B cell (primary cell): ENCODE results near the gene NKX1-2. TPM values are rescaled to one million over a fixed set of nuclear protein-coding genes. Genes with fewer than 3 reads are reported as not detected.
"Not testable (repeated sequence)": the region's sequence is repeated elsewhere in the genome, so short reads cannot be mapped to it uniquely, and the experiment has no call there.

ENCODE experiments used
- ATAC-seq: fragments of 200-7000 bp; cut with Tn5 transposase; one replicate; pipeline ENCODE4 v1.10.0; 2021; ENCODE audit warnings: low read depth, mild to moderate bottlenecking, moderate number of reproducible peaks, moderate library complexity
- CTCF ChIA-PET: fragments of 350-600 bp; sonication (Branson Sonifier 250); formaldehyde crosslinking; loops from one replicate; lab custom pipeline; 2021; ENCODE audit warnings: antibody characterized with exemption, inconsistent platforms; lab: Charles Lee
- POLR2A ChIA-PET: fragments of 350-600 bp; sonication (Branson Sonifier 250); formaldehyde crosslinking; loops from one replicate; lab custom pipeline; 2021; ENCODE audit warnings: antibody characterized with exemption; lab: Charles Lee
- DNase-seq: peaks from one replicate; pipeline ENCODE4 v3.0.0; 2013
- H2AFZ ChIP-seq: 2 replicates; pipeline ENCODE4 v1.6.1; 2012; ENCODE audit warnings: mild to moderate bottlenecking, low read depth, low read length; ENCODE audit not compliant: insufficient read depth, poor library complexity, severe bottlenecking
- H3K27ac ChIP-seq, 2 donors: 1 replicate in 1 of 2; 2 replicates in 1 of 2; pipeline ENCODE4 v1.5.1; 2012 to 2013; ENCODE audit warnings: low read length in 2 of 2, mild to moderate bottlenecking in 2 of 2, moderate library complexity in 1 of 2
- H3K27me3 ChIP-seq, 4 experiments: fragments of 200-600 bp in 1 of 4; sonication (generic) in 1 of 4; replicated peaks in 1 of 4; 1 replicate in 2 of 4; 2 replicates in 2 of 4; pipeline versions ENCODE4 v1.6.1 to v1.7.0; 2013 to 2016; ENCODE audit warnings: low read length in 3 of 4, mild to moderate bottlenecking in 2 of 4, mixed read lengths in 1 of 4, moderate library complexity in 1 of 4; ENCODE audit not compliant: insufficient read depth in 4 of 4, control insufficient read depth in 3 of 4; ENCODE audit errors: control extremely low read depth in 1 of 4
- H3K36me3 ChIP-seq, 2 experiments: replicated peaks in 1 of 2; 1 replicate in 1 of 2; 2 replicates in 1 of 2; pipeline versions ENCODE4 v1.6.1 to v1.7.1; 2013; ENCODE audit warnings: low read length in 1 of 2; ENCODE audit not compliant: insufficient read depth in 2 of 2, control insufficient read depth in 1 of 2; ENCODE audit errors: control extremely low read depth in 1 of 2, extremely low read depth in 1 of 2
- H3K4me1 ChIP-seq, 2 donors: fragments of 200-600 bp in 1 of 2; sonication (generic) in 1 of 2; 1 replicate in 1 of 2; 2 replicates in 1 of 2; pipeline versions ENCODE4 v1.5.1 to v1.6.1; 2013 to 2017; ENCODE audit warnings: low read length in 2 of 2; ENCODE audit not compliant: control insufficient read depth in 2 of 2, insufficient read depth in 2 of 2
- H3K4me2 ChIP-seq: replicated peaks from 2 replicates; pipeline ENCODE3; 2012; ENCODE audit warnings: mild to moderate bottlenecking, low read depth, low read length; ENCODE audit not compliant: poor library complexity, severe bottlenecking
- H3K4me3 ChIP-seq, 5 experiments: fragments of 200-600 bp in 1 of 5; sonication (generic) in 1 of 5; 1 replicate in 3 of 5; 2 replicates in 2 of 5; pipeline versions ENCODE4 v1.5.1 to v1.7.0; 2011 to 2016; ENCODE audit warnings: low read length in 4 of 5, mild to moderate bottlenecking in 4 of 5, low read depth in 2 of 5, control low read depth in 1 of 5, moderate library complexity in 1 of 5; ENCODE audit not compliant: insufficient read depth in 1 of 5; ENCODE audit errors: control extremely low read depth in 1 of 5, extremely low read depth in 1 of 5
- H3K79me2 ChIP-seq: fragments of 200-600 bp; sonication (generic); one replicate; pipeline ENCODE4 v1.6.0; 2016; ENCODE audit warnings: low read length; ENCODE audit not compliant: control insufficient read depth, insufficient read depth
- H3K9ac ChIP-seq: fragments of 200-600 bp; sonication (generic); 2 replicates; pipeline ENCODE4 v1.6.1; 2017; ENCODE audit warnings: mild to moderate bottlenecking, low read length, moderate library complexity
- H3K9me3 ChIP-seq, 3 donors: one replicate each; pipeline versions ENCODE4 v1.6.1 to v1.7.1; 2013; ENCODE audit warnings: low read length in 2 of 3; ENCODE audit not compliant: control insufficient read depth in 2 of 3, insufficient read depth in 1 of 3; ENCODE audit errors: control extremely low read depth in 1 of 3
- H4K20me1 ChIP-seq: 2 replicates; pipeline ENCODE4 v1.6.0; 2012; ENCODE audit warnings: mild to moderate bottlenecking, low read length; ENCODE audit not compliant: insufficient read depth, control insufficient read depth, poor library complexity, severe bottlenecking
- H3K27ac Mint-ChIP-seq: one replicate; pipeline ENCODE4 v1.8.0; 2021; ENCODE audit warnings: mixed read lengths
- H3K27me3 Mint-ChIP-seq: one replicate; pipeline ENCODE4 v1.8.0; 2021; ENCODE audit warnings: mixed read lengths
- H3K4me1 Mint-ChIP-seq: one replicate; pipeline ENCODE4 v1.8.0; 2021; ENCODE audit warnings: mixed read lengths
- H3K4me3 Mint-ChIP-seq: one replicate; pipeline ENCODE4 v1.8.0; 2021; ENCODE audit warnings: mixed read lengths
- H3K9me3 Mint-ChIP-seq: one replicate; pipeline ENCODE4 v1.8.0; 2022; ENCODE audit warnings: mixed read lengths; ENCODE audit not compliant: insufficient read depth
- EZH2 ChIP-seq: IDR thresholded peaks from 2 replicates; pipeline ENCODE4 v1.6.1; 2012; ENCODE audit warnings: borderline replicate concordance, low read depth, mild to moderate bottlenecking, moderate library complexity, low read length; ENCODE audit not compliant: insufficient read depth, poor library complexity, severe bottlenecking
- WGBS: methylation state at CpG from one replicate; pipeline ENCODE4 v1.1.5; 2013; ENCODE audit warnings: missing lambda C conversion rate; ENCODE audit not compliant: insufficient coverage; 5-methylcytosine and 5-hydroxymethylcytosine counted together
- intact Hi-C: fragments of 100-400 bp; cut with micrococcal nuclease; formaldehyde crosslinking; loops from one replicate; pipeline ENCODE4 v1.10.0; 2022
- polyA plus RNA-seq: library from polyadenylated mRNA; depleted of rRNA; stranded (reverse); fragments of >200 nt; gene quantifications from 2 replicates; pipeline ENCODE4 v1.2.3, GENCODE V29; 2012
- total RNA-seq, 2 donors: library from RNA; stranded (reverse); fragments of 120-200 nt in 1 of 2; gene quantifications; 1 replicate in 1 of 2; 2 replicates in 1 of 2; pipeline versions ENCODE4 v1.2.3 to v1.2.4, GENCODE V29; 2013 to 2022
- TF ChIP-seq, protein P1 (sequence below): fragments of 200-600 bp; IDR thresholded peaks from one replicate; pipeline ENCODE4 v1.8.0; 2022; ENCODE audit warnings: antibody characterized with exemption, mild to moderate bottlenecking

NKX1-2 gene
- total and polyA plus RNA-seq, 2 donors (not counting 1 experiment from before 2014, with no cell fraction given) = not detected

DNA sequence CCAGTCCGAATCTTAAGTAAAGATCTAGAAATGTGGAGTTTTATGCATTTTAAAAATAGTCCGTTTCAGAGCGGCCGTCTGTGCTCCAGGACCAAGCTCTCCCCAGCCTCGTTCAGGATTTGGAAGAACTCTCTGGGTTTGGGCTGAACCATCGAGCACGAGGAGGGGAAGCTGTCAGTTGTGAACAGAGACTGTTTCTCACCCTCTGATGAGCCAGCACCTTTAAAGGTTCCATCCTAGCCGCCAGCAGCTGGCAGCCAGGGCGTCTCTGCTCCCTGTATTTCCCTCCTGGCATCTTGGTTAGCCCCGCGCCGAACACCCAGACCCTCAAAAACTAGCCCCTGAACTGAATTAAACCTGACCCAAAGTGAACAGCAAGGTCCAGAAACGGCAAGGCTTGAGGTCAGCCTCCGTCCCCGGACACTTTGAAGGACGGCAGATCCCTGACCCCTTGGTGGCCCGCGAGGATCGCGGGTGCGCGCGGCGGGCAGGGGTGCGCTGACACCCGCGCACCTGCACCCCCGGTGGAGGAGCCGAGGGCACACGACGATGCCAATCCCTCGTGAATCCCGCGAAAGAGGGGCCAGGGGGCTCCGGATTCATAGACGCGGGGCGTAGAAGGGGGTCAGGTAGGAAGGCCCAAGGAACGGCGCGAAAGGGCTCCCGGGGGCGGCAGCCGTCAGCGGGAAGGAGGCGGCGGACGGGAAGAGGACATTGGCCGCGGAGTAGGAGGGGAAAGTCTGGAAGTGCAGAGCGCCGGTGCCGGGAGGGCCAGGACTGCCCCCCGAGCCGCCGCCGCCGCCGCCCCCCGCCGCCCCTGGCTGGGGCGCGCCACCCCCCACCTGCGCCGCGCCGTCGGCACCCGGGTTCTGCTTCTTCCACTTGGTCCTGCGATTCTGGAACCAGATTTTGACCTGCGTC lies 2.7 kb downstream of the NKX1-2 start:
- H3K27me3 ChIP-seq = peaks cover 0 to 57% (median 38%) of the 10 kb centered on the region in 4 experiments
- peaks cover 0 to 3% (median 0%) of the 10 kb centered on the region in 3 donors for H3K9me3 ChIP-seq
- H3K4me3 ChIP-seq = peak overlapping the region in 2 of 5 experiments; percentile 21 to 29
- ATAC-seq = no peak
- no peaks in the 10 kb centered on the region for H3K9me3 Mint-ChIP-seq
- 16% methylated on average over 69 of the region's 71 CpGs for WGBS
- H3K4me1 Mint-ChIP-seq = peaks cover 28% of the 10 kb centered on the region
- H3K4me1 ChIP-seq = peaks cover 31 to 42% of the 10 kb centered on the region in 2 donors
- no peaks in the 10 kb centered on the region for H3K79me2 ChIP-seq
- CTCF ChIA-PET = interaction anchor here (0.6 to 0.8 kb wide), 2 partner anchors 59 to 294 kb away, joined by 3 to 4 read pairs; no protein-coding TSS in a partner anchor
- peak overlapping the region; percentile 46 for H2AFZ ChIP-seq
- H4K20me1 ChIP-seq = no peaks in the 10 kb centered on the region
- H3K4me3 Mint-ChIP-seq = peak overlapping the region; percentile 69
- DNase-seq = no peak
- intact Hi-C loops = no loop called here
- no peak overlapping the region for H3K27ac ChIP-seq
- POLR2A ChIA-PET = interaction anchor here (0.6 kb wide), 1 partner anchor 20 kb away, joined by 3 read pairs; no protein-coding TSS in a partner anchor
- no peak overlapping the region for H3K27ac Mint-ChIP-seq
- peak overlapping the region; percentile 47 for H3K9ac ChIP-seq
- TF ChIP-seq, protein P1, sequence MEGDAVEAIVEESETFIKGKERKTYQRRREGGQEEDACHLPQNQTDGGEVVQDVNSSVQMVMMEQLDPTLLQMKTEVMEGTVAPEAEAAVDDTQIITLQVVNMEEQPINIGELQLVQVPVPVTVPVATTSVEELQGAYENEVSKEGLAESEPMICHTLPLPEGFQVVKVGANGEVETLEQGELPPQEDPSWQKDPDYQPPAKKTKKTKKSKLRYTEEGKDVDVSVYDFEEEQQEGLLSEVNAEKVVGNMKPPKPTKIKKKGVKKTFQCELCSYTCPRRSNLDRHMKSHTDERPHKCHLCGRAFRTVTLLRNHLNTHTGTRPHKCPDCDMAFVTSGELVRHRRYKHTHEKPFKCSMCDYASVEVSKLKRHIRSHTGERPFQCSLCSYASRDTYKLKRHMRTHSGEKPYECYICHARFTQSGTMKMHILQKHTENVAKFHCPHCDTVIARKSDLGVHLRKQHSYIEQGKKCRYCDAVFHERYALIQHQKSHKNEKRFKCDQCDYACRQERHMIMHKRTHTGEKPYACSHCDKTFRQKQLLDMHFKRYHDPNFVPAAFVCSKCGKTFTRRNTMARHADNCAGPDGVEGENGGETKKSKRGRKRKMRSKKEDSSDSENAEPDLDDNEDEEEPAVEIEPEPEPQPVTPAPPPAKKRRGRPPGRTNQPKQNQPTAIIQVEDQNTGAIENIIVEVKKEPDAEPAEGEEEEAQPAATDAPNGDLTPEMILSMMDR = no peak
- no peak for TF ChIP-seq EZH2
- H3K4me2 ChIP-seq = peak overlapping the region; percentile 78
- peaks cover 65% of the 10 kb centered on the region for H3K27me3 Mint-ChIP-seq
- no peaks in the 10 kb centered on the region for H3K36me3 ChIP-seq

DNA sequence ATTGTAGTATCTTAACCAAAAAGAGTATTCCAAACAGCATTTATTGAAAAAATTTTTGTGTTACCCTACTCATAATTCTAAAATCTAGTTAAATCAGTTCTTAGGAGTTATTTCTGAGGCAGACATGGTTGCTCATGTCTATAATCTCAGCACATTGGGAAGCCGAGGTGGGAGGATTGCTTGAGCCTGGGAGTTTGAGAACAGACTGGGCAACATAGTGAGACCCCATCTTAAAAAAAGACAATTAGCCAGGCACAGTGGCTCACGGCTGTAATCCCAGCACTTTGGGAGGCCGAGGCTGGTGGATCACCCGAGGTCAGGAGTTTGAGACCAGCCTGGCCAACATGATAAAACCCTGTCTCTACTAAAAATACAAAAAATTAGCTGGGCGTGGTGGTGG lies 8.1 kb downstream of the NKX1-2 start:
- DNase-seq, CTCF ChIA-PET, H3K27ac Mint-ChIP-seq, intact Hi-C loops, H3K4me3 Mint-ChIP-seq, POLR2A ChIA-PET, ATAC-seq, H3K9ac ChIP-seq, H3K4me1 ChIP-seq, H3K4me3 ChIP-seq, H3K9me3 Mint-ChIP-seq, H3K4me2 ChIP-seq, H4K20me1 ChIP-seq, H3K27ac ChIP-seq, H3K79me2 ChIP-seq, H3K36me3 ChIP-seq, H3K9me3 ChIP-seq, H2AFZ ChIP-seq, H3K4me1 Mint-ChIP-seq: not testable (repeated sequence)
- H3K27me3 ChIP-seq = peaks cover 0 to 13% (median 9%) of the 10 kb centered on the region in 4 experiments
- H3K27me3 Mint-ChIP-seq = peaks cover 44% of the 10 kb centered on the region
- 94% methylated on average over 3 of the region's 5 CpGs for WGBS
